SU-DHL-6 (cell line): ENCODE measurements around the gene PBX2.
A peak's percentile ranks its signal among the peaks of the same experiment; 100 is the strongest.

Experiments used
- EZH2phosphoT487 ChIP-seq: fragments of 200-600 bp; sonication (generic), shearing (Covaris generic); conservative IDR thresholded peaks from 2 replicates; pipeline ENCODE4 v1.6.1; 2018; ENCODE audit warnings: mild to moderate bottlenecking, antibody characterized with exemption, low read length, moderate library complexity, mixed read lengths
- TF ChIP-seq, protein P1 (sequence below): fragments of 200-600 bp; sonication (generic); IDR thresholded peaks from one replicate; pipeline ENCODE4 v1.5.1; 2017; ENCODE audit warnings: antibody characterized with exemption, mild to moderate bottlenecking, low read length, moderate library complexity; ENCODE audit not compliant: insufficient read depth, poor library complexity, severe bottlenecking

DNA sequence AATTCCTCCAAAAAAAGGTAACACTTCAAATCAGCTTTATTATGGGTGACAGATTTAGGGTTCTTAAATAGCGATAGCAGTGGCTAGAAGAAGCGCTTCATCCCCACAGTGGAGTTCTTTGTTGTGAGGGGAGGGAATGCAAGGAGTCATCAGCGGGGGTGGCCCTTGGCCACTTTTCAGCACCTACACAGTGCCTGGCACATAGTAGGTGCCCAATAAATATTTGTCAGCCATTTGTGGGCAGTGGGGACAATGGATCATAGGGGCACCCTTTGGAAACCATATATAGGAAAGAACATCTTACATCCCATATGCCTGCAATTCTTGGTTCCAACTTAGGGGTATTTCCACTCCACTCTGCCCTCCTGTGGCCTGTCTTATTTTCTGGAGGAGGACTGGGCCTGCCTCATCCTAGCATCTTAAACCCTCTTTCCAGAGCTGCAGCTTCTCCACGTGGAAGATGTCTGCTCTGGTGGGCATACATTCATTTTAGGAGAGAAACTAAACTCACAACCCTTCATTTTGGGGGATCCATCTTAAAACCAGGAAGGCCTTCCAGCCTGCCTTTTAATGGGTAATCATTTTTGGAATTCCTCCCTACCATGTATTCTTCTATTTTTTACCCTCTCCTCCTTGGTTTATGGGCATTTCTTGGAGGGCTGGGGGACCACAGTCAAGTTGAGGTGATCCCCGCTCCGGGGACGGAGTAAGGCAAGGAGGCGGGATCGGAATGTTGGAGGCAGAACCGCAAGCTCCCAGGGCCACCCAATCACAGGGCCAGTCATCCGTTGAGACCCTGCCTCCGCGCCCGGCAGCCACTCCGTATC, 5.0 kb upstream of the PBX2 start:
- TF ChIP-seq, protein P1, sequence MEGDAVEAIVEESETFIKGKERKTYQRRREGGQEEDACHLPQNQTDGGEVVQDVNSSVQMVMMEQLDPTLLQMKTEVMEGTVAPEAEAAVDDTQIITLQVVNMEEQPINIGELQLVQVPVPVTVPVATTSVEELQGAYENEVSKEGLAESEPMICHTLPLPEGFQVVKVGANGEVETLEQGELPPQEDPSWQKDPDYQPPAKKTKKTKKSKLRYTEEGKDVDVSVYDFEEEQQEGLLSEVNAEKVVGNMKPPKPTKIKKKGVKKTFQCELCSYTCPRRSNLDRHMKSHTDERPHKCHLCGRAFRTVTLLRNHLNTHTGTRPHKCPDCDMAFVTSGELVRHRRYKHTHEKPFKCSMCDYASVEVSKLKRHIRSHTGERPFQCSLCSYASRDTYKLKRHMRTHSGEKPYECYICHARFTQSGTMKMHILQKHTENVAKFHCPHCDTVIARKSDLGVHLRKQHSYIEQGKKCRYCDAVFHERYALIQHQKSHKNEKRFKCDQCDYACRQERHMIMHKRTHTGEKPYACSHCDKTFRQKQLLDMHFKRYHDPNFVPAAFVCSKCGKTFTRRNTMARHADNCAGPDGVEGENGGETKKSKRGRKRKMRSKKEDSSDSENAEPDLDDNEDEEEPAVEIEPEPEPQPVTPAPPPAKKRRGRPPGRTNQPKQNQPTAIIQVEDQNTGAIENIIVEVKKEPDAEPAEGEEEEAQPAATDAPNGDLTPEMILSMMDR = peak; percentile 75
- no peak for TF ChIP-seq EZH2phosphoT487
